DMS114 treated with DMSO at 0.1 percent for 48 hours (cell line): ENCODE measurements around the gene LAMB2.

Source experiments
- DNase-seq: peaks from one replicate; lab custom pipeline; 2025; ENCODE audit not compliant: unreplicated experiment; lab: John Stamatoyannopoulos, UW

Gene LAMB2

GRCh38 chr3:49132437-49133225 lies at the start of gene LAMB2:
Gene LAMB2 (minus strand): TSS chr3:49133050. CDS start chr3:49132867, 183 bp downstream.
- peak; percentile 38 for DNase-seq

DNA sequence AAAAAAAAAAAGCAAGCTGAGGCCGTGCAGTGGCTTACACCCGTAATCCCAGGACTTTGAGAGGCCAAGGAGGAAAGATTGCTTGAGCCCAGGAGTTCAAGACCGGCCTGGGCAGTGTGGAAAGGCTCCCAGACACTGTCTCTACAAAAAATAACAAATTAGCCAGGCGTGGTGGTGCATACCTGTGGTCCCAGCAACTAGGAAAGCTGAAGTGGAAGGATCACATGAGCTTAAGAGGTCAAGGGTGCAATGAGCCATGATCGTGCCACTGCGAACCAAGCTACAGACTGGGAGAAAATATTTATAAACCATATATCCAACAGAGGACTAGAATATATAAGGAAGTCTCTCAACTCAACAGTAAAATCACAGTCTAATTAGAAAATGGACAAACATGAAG lies 48.5 kb upstream of the LAMB2 start:
- no peak for DNase-seq

- DNase-seq, result no peak
These were observed 47.3 kb upstream of the LAMB2 start for GRCh38 chr3:49180116-49180515.

DNA sequence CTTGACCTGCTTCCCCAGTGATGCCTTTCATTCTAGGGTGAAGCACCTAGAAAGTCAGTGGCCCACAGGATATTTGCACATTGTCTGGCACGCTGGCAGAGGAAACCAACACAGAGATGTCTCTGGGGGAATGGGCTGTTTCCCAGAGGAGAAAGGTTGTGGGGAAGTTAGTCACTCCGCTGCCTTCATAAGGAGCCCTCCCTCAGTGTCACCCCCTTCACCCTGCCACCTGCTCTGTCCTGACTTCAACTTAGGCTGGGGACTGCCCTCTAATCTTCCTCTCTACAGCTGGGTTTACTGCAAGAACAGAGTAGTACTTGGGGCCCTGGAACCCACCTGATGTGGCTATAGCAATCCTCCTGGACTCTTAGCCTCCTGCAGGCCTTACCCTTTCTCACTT lies 44.2 kb upstream of the LAMB2 start:
- no peak for DNase-seq

GRCh38 chr3:49175530-49175929 lies 42.7 kb upstream of the LAMB2 start:
- no peak for DNase-seq

DNA sequence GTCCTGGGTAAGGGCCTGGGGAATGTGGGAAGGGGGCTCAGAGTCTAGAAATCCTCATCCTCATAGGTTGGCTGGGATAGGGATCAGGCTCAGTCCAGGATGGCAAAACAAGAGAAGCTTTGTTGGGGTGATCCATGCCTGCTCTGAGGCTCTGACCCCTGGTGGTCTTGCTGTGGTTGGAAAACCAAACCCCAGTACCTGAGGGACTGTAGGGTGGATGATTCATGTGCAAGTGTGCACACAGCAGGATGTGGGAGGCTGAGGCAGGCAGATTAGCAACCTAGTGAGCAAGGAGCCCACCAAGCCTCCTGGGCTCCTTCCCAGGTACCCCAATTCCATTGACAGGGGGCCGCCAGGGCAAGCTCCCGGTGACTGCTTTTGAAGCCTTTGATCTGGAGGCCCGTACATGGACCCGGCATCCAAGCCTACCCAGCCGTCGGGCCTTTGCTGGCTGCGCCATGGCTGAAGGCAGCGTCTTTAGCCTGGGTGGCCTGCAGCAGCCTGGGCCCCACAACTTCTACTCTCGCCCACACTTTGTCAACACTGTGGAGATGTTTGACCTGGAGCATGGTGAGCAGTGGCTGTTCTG lies 41.6 kb upstream of the LAMB2 start:
- DNase-seq, result no peak

DNA sequence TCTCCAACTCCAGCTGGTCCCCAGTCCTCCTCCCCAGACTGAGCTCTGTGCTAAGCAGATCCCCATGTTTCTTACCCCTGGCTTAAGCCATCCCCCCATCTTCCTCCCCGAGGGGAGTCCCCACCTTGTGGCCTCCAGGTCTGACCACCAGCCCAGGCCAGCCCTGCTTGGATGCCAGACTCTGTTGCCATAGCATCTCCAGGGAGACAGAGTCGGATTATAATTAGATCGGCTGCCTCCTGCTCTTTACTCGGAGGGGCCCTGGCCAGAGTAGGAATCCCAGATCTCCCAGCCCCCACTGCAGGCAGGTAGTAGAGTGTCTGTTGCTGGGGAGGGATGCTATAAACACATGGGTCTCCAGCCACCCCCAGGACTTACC lies 40.9 kb upstream of the LAMB2 start:
- DNase-seq, result no peak

GRCh38 chr3:49173116-49173791 lies 40.4 kb upstream of the LAMB2 start:
- DNase-seq, result no peak

- no peak for DNase-seq
These were observed 39.7 kb upstream of the LAMB2 start for GRCh38 chr3:49172551-49173041.

- DNase-seq, result no peak
These were observed 39.1 kb upstream of the LAMB2 start for GRCh38 chr3:49171775-49172500.

DNA sequence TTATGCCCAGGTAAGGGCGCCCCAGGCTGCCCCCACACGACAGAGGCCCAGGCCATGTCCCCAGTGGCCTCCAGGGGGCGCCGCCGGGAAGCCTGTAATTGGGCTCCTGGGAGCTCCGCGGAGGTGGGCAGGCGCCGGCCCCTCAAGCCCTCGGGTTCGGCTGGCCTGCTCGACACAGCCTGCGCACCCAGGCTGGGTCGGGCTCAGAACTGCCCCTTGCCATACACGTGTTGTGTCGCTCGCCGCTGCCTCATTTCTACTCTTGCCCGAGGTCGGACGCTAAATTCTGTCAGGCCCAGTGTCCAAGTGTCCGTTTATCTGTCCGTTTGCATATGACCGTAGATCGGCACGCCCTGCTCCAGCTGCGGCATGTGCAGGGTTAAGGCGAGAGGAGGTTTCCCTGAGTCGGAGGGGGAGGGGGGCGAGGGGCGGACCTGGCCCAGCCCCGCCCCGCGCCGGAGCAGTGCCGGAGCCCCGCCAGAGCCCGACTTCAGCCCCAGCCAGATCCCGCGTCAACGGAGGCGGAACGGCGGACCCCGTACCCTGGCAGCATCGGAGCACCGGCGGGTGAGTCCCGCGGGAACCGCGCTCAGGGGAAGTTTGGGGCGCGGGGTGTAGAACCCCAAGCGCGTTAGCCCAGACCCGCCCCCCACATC lies 38.4 kb upstream of the LAMB2 start, which contains the start of gene KLHDC8B:
Gene KLHDC8B, plus strand, starts transcription at position 480 of the 656 bp plus-strand sequence. CDS start 1,172 bp downstream, outside the sequence.
- peak; percentile 40 for DNase-seq

- DNase-seq, result no peak
These were observed 37.9 kb upstream of the LAMB2 start for GRCh38 chr3:49170744-49171118.

DNA sequence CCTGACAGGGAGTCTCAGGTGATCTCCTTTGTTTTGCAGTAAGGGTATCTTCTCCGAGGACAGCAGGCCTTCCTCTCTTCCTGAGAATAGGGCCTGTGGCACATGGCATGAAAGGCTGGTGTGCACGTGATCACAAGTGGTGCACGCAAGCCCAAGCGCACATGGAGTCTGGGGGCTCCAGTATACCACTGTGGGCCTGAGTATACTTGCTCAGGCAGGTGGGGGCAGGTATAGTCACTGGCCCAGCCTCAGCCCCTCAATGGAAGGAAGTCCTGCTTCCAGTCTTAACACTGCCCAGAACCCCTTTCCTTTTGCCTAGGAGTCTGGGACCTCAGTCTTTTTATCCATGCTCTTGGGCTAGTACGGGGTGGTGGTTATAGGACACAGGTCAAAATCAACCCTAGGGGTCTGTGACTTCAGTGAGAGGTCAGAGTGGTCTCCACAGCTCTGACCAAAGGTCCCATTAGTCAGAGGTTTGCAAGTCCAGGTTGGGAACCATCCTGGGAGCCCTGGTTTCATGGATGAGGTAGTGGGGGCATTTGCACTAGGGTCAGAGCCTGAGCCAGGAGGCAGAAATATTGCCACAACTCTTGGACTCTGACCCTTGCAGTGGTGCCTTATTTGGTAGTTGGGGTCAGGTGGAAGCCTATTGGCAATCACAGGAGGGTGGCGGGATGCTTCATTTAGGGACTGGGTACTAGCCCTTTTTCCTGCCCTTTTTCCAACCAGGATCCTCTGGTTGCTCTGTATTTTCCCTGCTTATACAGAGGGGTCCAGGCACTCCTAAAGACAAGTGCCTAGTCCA lies 34.1 kb upstream of the LAMB2 start:
- no peak for DNase-seq

DNA sequence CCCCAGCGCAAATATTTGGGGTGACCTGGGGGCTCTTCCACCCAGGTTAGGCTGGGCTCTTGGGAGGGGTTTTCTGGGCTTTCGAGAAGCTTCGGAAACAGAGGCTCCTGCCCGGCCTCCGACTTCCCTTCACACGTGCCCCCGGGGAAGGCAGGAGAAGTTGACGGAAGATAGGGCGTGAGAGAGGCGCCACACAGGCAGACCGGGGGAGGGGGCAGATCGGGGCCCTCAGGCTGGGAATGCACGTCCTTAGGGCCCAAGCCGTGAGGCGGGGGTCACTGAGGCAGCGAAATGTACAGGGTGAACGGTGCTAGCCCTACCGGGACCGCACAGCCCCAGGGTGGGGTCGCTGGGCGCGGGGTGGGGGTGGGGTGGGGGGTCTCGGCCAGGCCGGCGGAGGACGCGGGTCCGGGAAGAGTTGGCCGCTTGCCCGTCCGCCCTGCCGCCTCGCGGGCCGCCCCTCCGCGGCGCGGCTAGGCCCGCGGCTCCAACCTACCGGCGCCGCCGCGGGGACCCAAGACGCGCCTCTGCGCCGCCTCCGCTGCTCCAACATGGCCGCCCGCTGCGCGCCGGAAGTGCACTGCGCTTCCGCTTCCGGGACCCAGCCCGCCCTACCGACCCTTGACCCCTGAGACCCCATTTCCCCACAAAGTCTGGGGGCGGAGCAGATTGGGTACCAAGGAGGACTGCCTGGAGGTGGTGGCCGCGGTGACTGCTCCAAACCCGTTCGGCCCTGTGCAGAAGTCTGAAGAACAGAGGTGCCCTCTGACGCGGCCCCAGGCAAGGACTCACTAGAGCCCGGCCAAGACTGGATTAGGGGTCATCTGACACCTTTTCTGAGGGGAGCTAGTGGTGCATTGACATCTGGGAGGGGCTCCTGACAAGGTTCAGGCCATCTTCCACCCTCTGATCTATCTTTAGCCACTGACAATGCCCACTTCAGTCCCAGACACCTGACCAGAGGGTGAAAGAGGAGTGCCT lies 33.2 kb upstream of the LAMB2 start, which contains the start of gene CCDC71:
Gene CCDC71, minus strand, starts transcription at position 561 of the 981 bp plus-strand sequence. CDS start 2,123 bp downstream, outside the sequence.
- peak; percentile 32 for DNase-seq

- no peak for DNase-seq
These were observed 32.3 kb upstream of the LAMB2 start for GRCh38 chr3:49164983-49165720.

DNA sequence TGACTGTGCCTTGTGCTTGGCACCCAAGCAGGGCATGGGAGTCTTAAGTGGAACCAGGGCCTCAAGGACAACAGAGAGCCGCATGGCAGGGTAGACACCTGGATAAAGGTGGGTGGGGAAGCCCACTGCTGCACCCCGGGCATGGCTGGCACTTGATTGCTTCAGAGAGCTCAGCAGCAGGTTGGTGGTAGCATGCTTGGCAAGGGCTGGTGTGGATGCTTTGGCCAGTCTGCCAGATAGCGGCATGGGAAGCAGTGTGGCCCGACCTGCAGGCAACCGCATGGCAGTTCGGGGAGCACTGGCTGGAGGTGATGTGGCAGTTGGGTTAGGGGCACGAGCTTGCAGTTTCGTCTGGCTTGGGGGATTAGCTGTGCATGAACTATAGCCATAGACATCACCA lies 30.8 kb upstream of the LAMB2 start:
- no peak for DNase-seq

DNA sequence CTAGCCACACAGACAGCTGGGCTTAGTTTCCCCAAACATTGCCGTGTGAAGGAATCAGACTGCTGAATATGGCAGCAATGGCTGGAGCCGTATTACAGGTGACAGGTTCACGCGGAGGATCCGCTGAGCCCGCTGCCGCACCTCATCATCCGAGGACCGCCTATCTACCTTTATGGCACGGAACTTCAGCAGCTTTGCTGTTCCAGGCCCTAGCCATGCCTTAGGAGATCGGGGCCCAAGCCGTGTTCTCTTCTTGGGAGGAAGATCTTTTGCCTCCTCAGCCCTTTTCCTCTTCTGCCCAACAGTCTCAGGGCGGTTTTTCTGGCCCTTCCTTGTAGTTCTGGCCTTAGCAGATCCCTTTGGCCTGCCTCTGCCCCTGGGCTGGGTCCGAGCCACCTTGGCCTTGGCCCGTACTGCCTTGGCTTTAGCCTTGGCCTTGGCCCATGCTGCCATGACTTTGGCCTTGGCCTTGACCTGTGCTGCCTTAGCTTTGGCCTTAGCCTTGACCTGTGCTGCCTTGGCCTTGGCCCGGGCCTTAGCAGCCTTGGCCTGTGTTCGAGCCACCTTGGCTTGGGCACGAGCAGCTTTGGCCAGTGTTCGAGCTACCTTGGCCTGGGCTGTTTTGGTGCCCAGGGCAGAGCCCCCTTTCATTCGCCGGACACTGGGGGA lies 30.0 kb upstream of the LAMB2 start:
- no peak for DNase-seq
